Left renal cortex interstitium (tissue), 4 donors: ENCODE data around the gene TAF12. TPM values are rescaled to one million over a fixed set of nuclear protein-coding genes. Genes with fewer than 3 reads are reported as not detected.
A peak's percentile ranks its signal among the peaks of the same experiment; 100 is the strongest.
"Not testable (repeated sequence)": the region's sequence is repeated elsewhere in the genome, so short reads cannot be mapped to it uniquely, and the experiment has no call there.

Source experiments
- DNase-seq, 4 donors: peaks; one replicate each; pipeline ENCODE4 v3.0.0-alpha.2; 2013; ENCODE audit warnings: low read depth in 4 of 4, low spot score in 2 of 4, missing footprints in 1 of 4
- polyA plus RNA-seq, 4 donors: library from polyadenylated mRNA; unstranded; fragments of 120-200 nt; gene quantifications; one replicate each; pipeline ENCODE4 v1.2.1, GENCODE V29; 2013; ENCODE audit not compliant: insufficient read length in 4 of 4

TAF12 gene
- polyA plus RNA-seq, result 10 to 100 TPM; 28.9 to 32.5 (median 31.6) TPM

- DNase-seq, result peak; percentile 91 to 93 (median 92)
Observed at GRCh38 chr1:28642847-28643635, at the start of gene TAF12. Gene TAF12, minus strand, starts transcription at chr1:28643067. Its CDS starts 20,986 bp downstream, at chr1:28622081.

GRCh38 chr1:28691627-28692026 is 48.8 kb upstream of the TAF12 start:
- not testable (repeated sequence) for DNase-seq

GRCh38 chr1:28684937-28685336 is 42.1 kb upstream of the TAF12 start:
- DNase-seq, result no peak

DNA sequence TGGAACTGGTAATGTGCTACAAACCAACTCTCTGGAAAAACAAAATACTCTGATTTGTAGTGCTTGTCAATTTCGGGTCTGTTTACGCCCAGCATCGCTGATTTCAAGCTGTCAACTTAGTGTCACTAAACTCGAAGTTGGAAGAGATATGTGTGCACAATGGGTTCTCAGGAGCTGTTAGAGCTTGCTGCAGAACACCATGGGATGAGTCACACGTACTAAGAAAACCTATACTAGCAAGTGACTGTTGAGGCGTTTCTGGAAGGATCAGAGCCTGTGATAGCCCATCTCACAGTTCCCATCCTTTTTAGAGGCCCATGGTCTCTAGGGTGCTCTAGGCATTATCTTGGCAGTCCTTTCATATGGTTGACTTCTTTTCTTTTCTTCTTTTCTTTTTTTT is 40.0 kb upstream of the TAF12 start:
- DNase-seq, result no peak

- DNase-seq, result no peak
Observed at GRCh38 chr1:28680151-28680550, 37.3 kb upstream of the TAF12 start.

DNA sequence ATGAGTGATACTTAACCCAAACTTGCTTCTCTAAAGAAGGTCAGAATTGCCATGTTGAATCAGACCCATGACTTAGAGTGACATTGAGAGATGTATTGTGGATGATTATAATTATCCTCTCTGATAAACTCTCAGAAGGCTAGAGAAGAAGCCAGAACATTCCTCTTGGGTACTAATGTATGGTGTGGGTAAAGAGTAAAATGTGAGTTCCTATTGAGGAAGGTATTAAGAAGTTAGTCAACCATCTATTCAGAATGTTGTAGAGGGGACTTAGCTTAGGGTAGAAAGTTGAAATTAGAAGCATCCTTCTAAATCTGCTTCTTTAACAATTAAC is 33.0 kb upstream of the TAF12 start:
- no peak for DNase-seq

DNA sequence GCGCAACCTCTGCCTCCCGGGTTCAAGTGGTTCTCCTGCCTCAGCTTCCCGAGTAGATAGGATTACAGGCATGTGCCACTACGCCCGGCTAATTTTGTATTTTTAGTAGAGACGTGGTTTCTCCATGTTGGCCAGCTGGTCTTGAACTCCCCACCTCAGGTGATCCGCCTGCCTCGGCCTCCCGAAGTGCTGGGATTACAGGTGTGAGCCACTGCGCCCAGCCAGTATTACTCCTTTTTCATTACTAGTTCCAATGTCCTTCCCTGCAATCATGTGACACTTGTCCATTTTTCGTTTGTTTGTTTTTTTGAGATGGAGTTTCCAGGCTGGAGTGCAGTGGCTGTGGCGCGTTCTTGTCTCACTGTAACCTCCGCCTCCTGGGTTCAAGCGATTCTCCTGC is 30.1 kb upstream of the TAF12 start:
- DNase-seq, result not testable (repeated sequence)

DNA sequence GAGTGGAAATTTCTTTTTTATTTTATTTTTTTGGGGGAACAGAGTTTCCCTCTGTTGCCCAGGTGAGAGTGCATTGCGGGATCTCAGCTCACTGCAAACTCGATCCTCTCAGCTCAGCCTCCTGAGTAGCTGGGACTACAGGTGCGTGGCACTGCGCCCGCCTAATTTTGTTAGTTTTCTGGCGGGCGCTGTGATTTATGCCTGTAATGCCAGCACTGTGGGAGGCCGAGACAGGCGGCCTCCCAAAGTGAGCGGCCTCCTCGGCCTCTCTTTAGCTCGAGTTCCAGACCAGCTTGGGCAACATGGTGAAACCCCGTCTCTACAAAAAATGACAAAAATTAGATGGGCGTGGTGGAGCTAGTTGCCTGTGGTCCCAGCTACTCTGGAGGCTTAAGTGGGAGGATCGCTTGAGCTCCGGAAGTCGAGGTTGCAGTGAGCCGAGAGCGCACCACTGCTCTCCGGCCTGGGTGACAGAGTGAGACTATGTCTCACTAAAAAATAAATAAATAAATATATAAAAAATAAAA is 28.4 kb upstream of the TAF12 start:
- DNase-seq, result no peak

DNA sequence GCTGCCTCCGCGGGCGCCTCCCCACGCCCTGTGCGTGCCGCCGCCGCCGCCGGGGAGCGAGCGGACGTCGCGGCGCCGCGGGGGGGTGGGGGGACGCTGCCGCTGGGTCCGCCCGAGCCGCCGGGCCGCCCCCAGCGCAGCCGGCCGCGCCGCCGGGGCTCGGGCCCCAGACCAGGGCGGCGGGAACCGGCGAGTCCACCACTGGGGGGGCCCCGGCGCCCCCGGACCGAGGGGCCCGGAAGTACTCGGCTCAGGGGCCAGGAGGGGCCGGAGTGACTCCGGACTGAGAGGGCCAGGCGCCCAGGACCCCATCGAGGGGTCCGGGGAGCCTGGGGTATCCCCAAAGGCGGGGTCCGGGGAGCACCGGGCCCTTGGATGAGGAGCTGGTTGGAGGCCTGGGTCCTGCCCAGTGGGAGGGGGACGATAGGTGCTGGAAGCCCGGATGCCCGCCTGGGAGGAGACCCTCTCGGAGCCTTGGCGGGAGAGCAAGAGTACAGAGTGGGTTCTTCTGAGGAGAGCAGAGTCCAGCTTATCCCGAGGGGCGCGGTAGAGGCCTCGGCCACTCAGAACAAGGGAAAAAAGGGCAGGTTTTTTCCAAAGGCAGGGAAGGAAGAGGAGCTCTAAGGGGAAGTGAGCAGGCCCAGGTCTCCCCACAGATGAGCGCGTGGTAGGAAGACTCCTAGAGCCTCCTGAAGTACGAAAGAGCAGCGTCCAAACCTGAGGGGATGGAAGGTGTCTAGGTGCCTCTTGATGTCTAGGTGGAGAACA is 26.3 kb upstream of the TAF12 start:
- peak; percentile 17 to 58 (median 42) for DNase-seq

GRCh38 chr1:28668191-28668955 is 25.5 kb upstream of the TAF12 start, which contains the start of gene GMEB1:
Gene GMEB1, plus strand, starts transcription at chr1:28668784. Its CDS starts 14,829 bp downstream, at chr1:28683613.
- peak in 2 of 4 donors; percentile 74 to 76 for DNase-seq

DNA sequence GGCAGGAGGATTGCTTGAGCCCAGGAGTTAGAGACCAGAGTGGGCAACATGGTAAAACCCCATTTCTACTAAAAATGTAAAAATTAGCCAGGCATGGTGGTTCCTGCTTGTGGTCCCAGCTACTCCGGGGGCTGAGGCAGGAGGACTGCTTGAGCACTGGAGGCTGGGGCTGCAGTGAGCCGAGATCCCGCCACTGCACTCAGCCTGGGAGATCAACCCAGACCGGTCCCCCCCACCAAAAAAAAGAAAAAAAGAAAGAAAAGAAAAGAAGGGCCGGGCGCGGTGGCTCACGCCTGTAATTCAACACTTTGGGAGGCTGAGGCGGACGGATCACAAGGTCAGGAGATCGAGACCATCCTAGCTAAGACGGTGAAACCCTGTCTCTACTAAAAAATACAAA is 23.9 kb upstream of the TAF12 start:
- DNase-seq, result no peak

DNA sequence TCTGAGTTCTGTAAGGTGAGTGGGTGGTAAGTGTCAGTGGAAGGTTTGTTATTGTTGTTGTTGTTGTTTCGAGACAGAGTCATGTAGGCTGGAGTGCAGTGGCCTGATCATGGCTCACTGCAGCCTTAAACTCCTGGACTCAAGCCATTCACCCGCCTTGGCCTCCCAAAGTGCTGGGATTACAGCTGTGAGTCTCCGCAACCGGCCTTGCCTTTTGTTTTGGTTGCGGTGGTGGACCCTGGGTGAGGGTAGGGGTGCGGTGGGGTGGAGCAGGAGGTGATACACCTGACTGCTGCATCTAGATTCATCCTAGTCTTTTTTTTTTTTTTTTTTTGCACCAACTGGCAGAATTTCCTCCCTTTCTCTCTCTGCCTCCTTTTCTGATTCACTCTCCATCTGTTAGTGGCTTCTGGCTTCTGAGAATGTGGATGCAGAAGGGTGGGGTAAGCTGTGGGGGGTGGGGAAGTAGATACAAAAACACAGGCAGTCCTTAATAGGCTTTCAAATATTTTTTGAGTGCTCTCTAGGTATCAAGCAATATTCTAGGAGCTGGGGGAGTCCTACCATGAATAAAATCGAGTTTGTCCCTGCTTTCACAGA is 21.1 kb upstream of the TAF12 start:
- DNase-seq, result no peak

DNA sequence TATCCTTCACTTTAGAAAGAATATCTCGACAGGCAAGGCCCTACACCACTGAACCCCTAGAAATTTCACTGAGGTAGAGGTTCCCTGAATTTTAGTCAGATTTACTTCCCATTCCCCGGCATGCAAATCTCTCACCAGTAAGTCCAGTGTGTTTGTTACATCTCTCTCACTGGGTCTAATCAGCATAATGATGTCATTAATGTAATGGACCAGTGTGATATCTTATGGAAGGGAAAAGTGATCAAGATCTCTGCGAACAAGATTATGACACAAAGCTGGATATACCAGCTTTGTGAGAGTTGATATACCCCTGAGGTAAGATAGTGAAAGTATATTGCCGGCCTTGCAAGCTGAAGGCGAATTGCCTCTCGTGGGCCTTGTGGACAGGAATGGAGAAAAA is 13.5 kb upstream of the TAF12 start:
- no peak for DNase-seq

DNA sequence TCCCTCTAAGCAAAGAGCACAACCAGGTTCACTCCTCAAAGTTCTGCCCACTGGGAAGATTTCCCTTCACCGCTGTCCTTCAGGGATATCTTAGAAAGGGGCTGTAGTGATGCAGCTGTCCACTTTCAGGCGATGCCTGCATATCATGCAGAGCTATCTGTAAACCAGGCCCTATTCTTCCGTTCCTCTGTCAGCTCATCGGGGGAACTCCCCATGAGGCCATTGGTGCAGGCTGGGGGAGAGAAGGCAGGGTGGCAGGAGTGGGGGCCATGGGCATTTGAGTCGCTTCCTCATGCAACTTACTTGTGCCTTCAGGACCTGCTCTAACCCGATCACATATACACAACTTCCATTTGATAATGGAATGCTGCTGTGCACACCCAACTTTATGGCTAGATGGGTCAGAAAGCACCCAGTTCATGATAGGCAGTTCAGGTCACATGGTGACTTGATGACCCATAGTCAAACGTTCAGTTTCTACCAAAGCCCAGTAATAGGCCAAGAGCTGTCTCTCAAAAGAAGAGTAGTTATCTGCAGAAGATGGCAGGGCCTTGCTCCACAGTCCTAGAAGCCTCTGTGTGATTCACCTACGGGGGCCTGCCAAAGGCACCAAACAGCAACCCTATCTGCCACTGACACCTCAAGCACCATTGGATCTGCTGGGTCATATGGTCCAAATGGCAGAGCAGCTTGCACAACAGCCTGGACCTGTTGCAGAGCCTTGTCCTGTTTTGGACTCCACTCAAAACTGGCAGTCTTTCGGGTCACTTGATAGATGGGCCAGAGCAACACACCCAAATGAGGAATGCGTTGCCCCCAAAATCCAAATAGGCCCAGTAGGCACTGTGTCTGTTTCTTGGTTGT is 12.8 kb upstream of the TAF12 start:
- DNase-seq, result not testable (repeated sequence)

DNA sequence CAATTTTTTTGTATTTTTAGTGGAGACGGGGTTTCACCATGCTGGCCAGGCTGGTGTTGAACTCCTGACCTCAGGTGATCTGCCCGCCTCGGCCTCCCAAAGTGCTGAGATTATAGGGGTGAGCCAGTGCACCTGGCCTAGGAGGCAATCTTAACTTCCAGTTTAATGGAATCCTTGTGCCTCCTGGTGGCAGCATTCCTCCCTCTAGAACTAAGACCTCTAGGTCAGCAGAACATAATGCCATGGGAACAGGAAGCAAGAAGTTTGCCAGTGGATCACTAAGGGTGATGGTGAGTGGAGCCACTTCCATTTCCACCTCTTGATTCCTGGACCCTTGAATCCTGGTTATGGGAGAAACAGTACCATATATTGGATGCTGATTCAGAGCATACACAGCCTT is 11.0 kb upstream of the TAF12 start:
- not testable (repeated sequence) for DNase-seq

DNA sequence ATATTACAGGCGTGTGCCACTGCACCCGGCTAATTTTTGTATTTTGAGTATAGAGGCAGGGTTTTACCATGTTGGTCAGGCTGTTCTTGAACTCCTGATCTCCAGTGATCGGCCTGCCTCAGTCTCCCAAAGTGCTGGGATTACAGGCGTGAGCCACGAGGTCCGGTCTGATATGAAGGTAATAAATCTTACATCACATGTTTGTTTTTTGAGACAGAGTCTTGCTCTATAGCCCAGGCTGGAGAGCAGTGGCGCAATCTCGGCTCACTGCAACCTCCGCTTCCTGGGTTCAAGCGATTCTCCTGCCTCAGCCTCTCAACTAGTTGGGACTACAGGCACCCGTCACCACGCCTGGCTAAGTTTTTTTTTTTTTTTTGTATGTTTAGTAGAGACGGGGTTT is 10.2 kb upstream of the TAF12 start:
- not testable (repeated sequence) for DNase-seq

DNA sequence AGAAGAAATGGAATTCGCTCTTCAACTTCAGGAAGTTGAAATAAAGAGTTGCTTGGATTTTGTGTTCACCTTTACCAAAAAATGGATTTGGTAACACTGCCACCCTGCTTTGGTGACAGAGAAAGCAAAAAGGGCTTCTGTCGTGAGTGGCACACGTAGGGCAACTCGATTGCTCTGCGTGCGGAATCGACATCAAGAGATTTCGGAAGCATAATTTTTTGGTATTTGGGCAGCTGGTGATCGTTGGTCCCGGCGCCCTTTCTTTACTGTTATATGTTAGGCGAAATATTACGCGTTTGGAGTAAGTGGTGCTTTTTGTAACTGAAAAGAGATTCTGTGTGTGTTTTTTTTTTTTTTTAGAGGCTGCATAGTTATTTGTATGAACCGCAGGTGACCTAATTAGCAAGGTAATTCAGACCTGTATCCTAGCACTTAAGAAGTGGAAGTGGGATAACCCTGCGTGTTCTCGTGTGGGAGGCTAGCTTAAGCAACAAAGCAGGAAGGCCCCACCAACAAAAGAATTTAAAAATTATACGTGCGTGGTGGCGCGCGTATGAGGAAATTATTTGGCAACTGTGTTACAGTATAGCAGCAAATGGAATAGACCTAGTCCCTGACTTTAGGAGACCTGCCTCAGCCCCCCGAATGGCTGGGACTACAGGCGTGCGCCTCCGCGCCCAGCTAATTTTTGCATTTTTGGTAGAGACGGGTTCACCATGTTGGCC is 5.8 kb upstream of the TAF12 start, which contains the start of gene RNU11:
RNU11 (plus strand) TSS at position 127 of the 725 bp plus-strand sequence.
- peak in 3 of 4 donors; percentile 94 to 96 (median 95) for DNase-seq

DNA sequence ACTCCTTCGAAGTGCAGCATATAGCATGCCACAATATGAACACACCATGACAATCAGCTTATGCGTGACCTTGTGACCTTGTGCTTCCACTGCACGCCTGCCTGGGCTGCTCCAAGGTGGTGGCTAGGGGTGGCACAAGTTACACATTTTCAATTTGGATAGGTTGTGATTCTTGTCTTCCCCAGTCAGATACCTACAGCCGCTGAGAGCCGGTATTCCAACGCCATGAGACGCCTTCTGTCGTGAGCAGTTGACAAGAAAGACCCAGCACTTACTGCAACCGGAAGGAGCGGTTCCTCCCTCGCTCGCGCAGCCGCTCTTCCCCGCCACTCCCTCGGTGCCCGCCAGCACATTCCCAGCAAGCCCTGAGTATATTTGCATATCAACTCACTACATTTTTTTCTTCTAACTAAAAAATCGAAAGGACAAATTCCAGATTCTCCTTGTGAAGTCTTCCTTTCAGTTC is 5.2 kb upstream of the TAF12 start:
- DNase-seq, result peak in 3 of 4 donors; percentile 93 to 100 (median 93)
